WTC11 (cell line): ENCODE data around the gene WDCP. TPM values are rescaled to one million over a fixed set of nuclear protein-coding genes. Genes with fewer than 3 reads are reported as not detected.

Source experiments
- ATAC-seq: fragments of 200-7000 bp; cut with Tn5 transposase; 2 replicates; pipeline ENCODE4 v1.10.0; 2021; ENCODE audit warnings: mild to moderate bottlenecking, moderate library complexity
- CTCF ChIA-PET: fragments of 300-600 bp; sonication (Branson Sonifier 250); formaldehyde crosslinking; loops from one replicate; lab custom pipeline; 2021; ENCODE audit warnings: antibody characterized with exemption; lab: Charles Lee
- POLR2A ChIA-PET: fragments of 350-600 bp; sonication (Branson Sonifier 250); formaldehyde crosslinking; loops from one replicate; lab custom pipeline; 2021; ENCODE audit warnings: antibody characterized with exemption; lab: Charles Lee
- DNase-seq: peaks from one replicate; pipeline ENCODE4 v3.0.0; 2021; ENCODE audit warnings: low spot score
- H3K27ac Mint-ChIP-seq: 2 replicates; pipeline ENCODE4 v1.8.0; 2021; ENCODE audit warnings: mixed read lengths
- H3K27me3 Mint-ChIP-seq: 2 replicates; pipeline ENCODE4 v1.8.0; 2021; ENCODE audit warnings: low read depth, mild to moderate bottlenecking, moderate library complexity, mixed read lengths
- H3K36me3 Mint-ChIP-seq: 2 replicates; pipeline ENCODE4 v1.8.0; 2021; ENCODE audit warnings: mixed read lengths
- H3K4me1 Mint-ChIP-seq: 2 replicates; pipeline ENCODE4 v1.8.0; 2022; ENCODE audit warnings: mixed read lengths
- H3K4me3 Mint-ChIP-seq: 2 replicates; pipeline ENCODE4 v1.8.0; 2021; ENCODE audit warnings: mild to moderate bottlenecking, moderate library complexity, mixed read lengths
- H3K9me3 Mint-ChIP-seq: 2 replicates; pipeline ENCODE4 v1.8.0; 2021; ENCODE audit warnings: mixed read lengths
- CREM ChIP-seq: sonication (generic); formaldehyde crosslinking; IDR thresholded peaks from 2 replicates; pipeline ENCODE4 v1.8.1; 2022; ENCODE audit warnings: mild to moderate bottlenecking, missing genetic modification reagents, moderate library complexity
- ETV6 ChIP-seq: sonication (generic); formaldehyde crosslinking; IDR thresholded peaks from 2 replicates; pipeline ENCODE4 v1.8.1; 2022; ENCODE audit warnings: mild to moderate bottlenecking, missing genetic modification reagents
- KAT7 ChIP-seq: sonication (generic); formaldehyde crosslinking; IDR thresholded peaks from 2 replicates; pipeline ENCODE4 v1.8.1; 2023; ENCODE audit warnings: missing genetic modification reagents, mild to moderate bottlenecking, borderline replicate concordance
- MXD4 ChIP-seq: fragments of 250-450 bp; sonication (Bioruptor Pico); IDR thresholded peaks from 2 replicates; pipeline ENCODE4 v1.8.0; 2021; ENCODE audit warnings: mild to moderate bottlenecking, moderate library complexity, borderline replicate concordance
- MYBL2 ChIP-seq: sonication (generic); formaldehyde crosslinking; IDR thresholded peaks from 2 replicates; pipeline ENCODE4 v1.8.1; 2023; ENCODE audit warnings: mild to moderate bottlenecking, moderate library complexity, missing genetic modification reagents
- NFYB ChIP-seq: sonication (generic); formaldehyde crosslinking; conservative IDR thresholded peaks from 2 replicates; pipeline ENCODE4 v1.8.0; 2022; ENCODE audit warnings: low read depth, missing genetic modification reagents
- NR3C1 ChIP-seq: sonication (generic); formaldehyde crosslinking; conservative IDR thresholded peaks from 2 replicates; pipeline ENCODE4 v1.8.1; 2023; ENCODE audit warnings: low read depth, mild to moderate bottlenecking, missing genetic modification reagents
- ZNF121 ChIP-seq: sonication (generic); formaldehyde crosslinking; IDR thresholded peaks from 2 replicates; pipeline ENCODE4 v1.8.0; 2023; ENCODE audit warnings: missing genetic modification reagents
- ZNF317 ChIP-seq: sonication (generic); formaldehyde crosslinking; IDR thresholded peaks from 2 replicates; pipeline ENCODE4 v1.8.1; 2023; ENCODE audit warnings: low read depth, mild to moderate bottlenecking, moderate library complexity, missing genetic modification reagents, borderline replicate concordance
- total RNA-seq: library from RNA; stranded (reverse); gene quantifications from 3 replicates; pipeline ENCODE4 v1.2.3, GENCODE V29; 2021
- TF ChIP-seq, protein P1 (sequence below): sonication (generic); formaldehyde crosslinking; IDR thresholded peaks from 2 replicates; pipeline ENCODE4 v1.8.1; 2023; ENCODE audit warnings: mild to moderate bottlenecking, moderate library complexity, missing genetic modification reagents
- TF ChIP-seq, protein P2 (sequence below): sonication (generic); formaldehyde crosslinking; conservative IDR thresholded peaks from 2 replicates; pipeline ENCODE4 v1.8.1; 2023; ENCODE audit warnings: mild to moderate bottlenecking, low read depth, missing genetic modification reagents, moderate library complexity
- TF ChIP-seq, protein P3 (sequence below): sonication (generic); formaldehyde crosslinking; IDR thresholded peaks from 2 replicates; pipeline ENCODE4 v1.8.1; 2023; ENCODE audit warnings: mild to moderate bottlenecking, missing genetic modification reagents
- TF ChIP-seq, protein P4 (sequence below): sonication (generic); formaldehyde crosslinking; IDR thresholded peaks from 2 replicates; pipeline ENCODE4 v1.8.0; 2022; ENCODE audit warnings: mild to moderate bottlenecking, missing genetic modification reagents
- TF ChIP-seq, protein P5 (sequence below): sonication (generic); formaldehyde crosslinking; IDR thresholded peaks from 2 replicates; pipeline ENCODE4 v1.8.0; 2023; ENCODE audit warnings: missing genetic modification reagents
- TF ChIP-seq, protein P6 (sequence below): fragments of 250-450 bp; sonication (Bioruptor Pico); IDR thresholded peaks from 2 replicates; pipeline ENCODE4 v1.9.0; 2021; ENCODE audit warnings: moderate library complexity, mild to moderate bottlenecking, inconsistent platforms, borderline replicate concordance
- TF ChIP-seq, protein P7 (sequence below): fragments of 250-450 bp; sonication (Bioruptor Pico); IDR thresholded peaks from 2 replicates; pipeline ENCODE4 v2.1.2; 2022; ENCODE audit warnings: mild to moderate bottlenecking, moderate library complexity
- TF ChIP-seq, protein P8 (sequence below): sonication (generic); formaldehyde crosslinking; IDR thresholded peaks from 2 replicates; pipeline ENCODE4 v1.8.0; 2023; ENCODE audit warnings: missing genetic modification reagents, mild to moderate bottlenecking, borderline replicate concordance

WDCP gene
- total RNA-seq, 1 experiment from 2014 or later: 31.9 TPM

DNA sequence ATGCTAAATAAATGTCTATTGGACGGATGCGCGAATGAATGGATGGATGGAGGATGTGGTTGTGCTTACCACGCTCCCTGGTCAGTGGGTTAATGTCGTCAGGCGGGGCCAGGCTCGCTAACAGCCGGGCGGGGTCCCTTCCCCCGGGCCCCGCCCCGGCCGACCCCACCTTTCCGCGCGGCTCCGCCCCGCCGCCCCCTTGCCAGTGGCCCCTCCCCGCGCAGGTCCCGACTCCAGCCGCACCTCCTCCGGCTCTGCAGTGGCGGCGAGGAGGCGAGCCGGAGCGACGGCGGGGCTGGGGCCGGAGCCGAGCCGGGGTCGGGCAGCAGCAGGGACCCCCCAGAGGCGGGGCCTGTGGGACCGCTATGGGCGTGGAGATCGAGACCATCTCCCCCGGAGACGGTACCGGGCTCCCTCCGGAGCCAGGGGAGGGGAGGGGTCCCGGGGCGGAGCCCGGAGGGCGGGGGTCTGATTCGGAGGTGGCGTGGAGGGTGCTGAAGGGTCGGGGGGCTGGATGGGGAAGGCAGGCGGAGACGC lies 2.4 kb upstream of the WDCP start, which contains the start of gene FKBP1B (continued):
- no peak for TF ChIP-seq MYBL2 (CRISPR knock-in tag)
- TF ChIP-seq, protein P1, sequence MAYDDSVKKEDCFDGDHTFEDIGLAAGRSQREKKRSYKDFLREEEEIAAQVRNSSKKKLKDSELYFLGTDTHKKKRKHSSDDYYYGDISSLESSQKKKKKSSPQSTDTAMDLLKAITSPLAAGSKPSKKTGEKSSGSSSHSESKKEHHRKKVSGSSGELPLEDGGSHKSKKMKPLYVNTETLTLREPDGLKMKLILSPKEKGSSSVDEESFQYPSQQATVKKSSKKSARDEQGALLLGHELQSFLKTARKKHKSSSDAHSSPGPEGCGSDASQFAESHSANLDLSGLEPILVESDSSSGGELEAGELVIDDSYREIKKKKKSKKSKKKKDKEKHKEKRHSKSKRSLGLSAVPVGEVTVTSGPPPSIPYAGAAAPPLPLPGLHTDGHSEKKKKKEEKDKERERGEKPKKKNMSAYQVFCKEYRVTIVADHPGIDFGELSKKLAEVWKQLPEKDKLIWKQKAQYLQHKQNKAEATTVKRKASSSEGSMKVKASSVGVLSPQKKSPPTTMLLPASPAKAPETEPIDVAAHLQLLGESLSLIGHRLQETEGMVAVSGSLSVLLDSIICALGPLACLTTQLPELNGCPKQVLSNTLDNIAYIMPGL: peak; percentile 18; the same call in 1 of the 2 replicates

DNA sequence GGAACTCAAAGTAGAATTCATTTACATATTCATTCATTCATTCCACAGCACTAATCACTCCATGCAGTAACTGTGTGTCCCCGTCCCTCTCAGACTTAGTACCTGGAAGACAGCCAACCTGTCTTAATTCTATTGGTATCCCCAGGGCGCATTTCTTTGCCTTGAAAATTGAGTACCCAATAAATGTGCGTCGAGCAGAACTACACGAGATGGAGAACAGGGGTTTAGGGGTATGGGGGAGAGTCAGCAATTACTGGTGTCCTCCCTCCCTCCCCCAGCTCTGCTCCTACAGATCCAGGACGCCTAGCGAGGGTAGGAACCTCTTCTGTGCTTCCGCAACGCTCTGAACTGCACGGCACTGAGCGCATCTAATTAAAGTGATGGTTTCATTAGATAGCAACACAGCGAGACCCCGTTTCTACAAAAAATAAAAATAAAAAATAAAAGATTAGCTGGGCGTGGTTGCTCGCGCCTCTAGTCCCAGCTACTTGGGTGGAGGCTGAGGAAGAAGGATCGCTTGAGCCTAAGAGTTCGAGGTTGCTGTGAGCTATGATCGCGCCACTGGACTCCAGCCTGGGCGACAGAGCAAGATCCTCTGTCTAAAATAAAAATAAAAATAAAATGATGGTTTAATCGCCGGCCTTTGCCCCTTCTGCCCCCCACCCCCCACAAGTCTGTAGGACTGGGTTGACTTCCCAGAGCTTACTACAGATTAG lies 1.7 kb upstream of the WDCP start:
- no peak for DNase-seq
- ATAC-seq: no peak
- TF ChIP-seq MYBL2 (CRISPR knock-in tag) (no peak), ZNF121 (peak; percentile 86)
- TF ChIP-seq, protein P2, sequence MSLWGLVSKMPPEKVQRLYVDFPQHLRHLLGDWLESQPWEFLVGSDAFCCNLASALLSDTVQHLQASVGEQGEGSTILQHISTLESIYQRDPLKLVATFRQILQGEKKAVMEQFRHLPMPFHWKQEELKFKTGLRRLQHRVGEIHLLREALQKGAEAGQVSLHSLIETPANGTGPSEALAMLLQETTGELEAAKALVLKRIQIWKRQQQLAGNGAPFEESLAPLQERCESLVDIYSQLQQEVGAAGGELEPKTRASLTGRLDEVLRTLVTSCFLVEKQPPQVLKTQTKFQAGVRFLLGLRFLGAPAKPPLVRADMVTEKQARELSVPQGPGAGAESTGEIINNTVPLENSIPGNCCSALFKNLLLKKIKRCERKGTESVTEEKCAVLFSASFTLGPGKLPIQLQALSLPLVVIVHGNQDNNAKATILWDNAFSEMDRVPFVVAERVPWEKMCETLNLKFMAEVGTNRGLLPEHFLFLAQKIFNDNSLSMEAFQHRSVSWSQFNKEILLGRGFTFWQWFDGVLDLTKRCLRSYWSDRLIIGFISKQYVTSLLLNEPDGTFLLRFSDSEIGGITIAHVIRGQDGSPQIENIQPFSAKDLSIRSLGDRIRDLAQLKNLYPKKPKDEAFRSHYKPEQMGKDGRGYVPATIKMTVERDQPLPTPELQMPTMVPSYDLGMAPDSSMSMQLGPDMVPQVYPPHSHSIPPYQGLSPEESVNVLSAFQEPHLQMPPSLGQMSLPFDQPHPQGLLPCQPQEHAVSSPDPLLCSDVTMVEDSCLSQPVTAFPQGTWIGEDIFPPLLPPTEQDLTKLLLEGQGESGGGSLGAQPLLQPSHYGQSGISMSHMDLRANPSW (CRISPR knock-in tag): no peak
- TF ChIP-seq, protein P3, sequence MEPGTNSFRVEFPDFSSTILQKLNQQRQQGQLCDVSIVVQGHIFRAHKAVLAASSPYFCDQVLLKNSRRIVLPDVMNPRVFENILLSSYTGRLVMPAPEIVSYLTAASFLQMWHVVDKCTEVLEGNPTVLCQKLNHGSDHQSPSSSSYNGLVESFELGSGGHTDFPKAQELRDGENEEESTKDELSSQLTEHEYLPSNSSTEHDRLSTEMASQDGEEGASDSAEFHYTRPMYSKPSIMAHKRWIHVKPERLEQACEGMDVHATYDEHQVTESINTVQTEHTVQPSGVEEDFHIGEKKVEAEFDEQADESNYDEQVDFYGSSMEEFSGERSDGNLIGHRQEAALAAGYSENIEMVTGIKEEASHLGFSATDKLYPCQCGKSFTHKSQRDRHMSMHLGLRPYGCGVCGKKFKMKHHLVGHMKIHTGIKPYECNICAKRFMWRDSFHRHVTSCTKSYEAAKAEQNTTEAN (CRISPR knock-in tag): no peak
- TF ChIP-seq, protein P4, sequence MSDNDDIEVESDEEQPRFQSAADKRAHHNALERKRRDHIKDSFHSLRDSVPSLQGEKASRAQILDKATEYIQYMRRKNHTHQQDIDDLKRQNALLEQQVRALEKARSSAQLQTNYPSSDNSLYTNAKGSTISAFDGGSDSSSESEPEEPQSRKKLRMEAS (CRISPR knock-in tag): 0 out of 2 replicates have a peak, but pooled peaks have one; percentile 18
- TF ChIP-seq, protein P5, sequence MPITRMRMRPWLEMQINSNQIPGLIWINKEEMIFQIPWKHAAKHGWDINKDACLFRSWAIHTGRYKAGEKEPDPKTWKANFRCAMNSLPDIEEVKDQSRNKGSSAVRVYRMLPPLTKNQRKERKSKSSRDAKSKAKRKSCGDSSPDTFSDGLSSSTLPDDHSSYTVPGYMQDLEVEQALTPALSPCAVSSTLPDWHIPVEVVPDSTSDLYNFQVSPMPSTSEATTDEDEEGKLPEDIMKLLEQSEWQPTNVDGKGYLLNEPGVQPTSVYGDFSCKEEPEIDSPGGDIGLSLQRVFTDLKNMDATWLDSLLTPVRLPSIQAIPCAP: no peak
- Mint-ChIP-seq H3K4me3 (no peak overlapping the region), H3K27me3 (no peaks in the 10 kb centered on the region), H3K9me3 (no peaks in the 10 kb centered on the region), H3K36me3 (no peaks in the 10 kb centered on the region), H3K4me1 (peaks cover 26% of the 10 kb centered on the region), H3K27ac (peak overlapping the region; percentile 63; the same call in 1 of the 2 replicates)
- ChIA-PET CTCF (interaction anchor here (0.6 to 2.5 kb wide), 3 partner anchors 12 to 122 kb away, joined by 3 to 10 read pairs (median 4); partner anchors contain the start of genes ATAD2B and TP53I3), POLR2A (no interaction called here)

DNA sequence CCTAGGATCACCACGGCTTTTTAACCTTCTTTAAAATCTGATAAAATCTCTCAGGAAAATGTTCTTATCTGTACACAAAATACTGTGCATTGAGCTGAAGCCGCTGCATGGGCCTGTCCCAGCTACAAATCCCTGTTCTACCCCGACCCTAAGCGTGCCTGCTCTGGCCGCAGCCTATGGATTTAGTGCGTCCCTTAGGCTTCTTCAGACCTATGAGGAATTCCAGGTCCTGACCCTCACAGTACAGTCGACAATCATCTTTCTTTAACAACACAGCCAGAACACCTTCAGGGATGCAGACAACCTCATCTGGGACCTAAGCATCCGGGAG lies 477 bp upstream of the WDCP start:
- DNase-seq: peak; percentile 29
- peak overlapping the region; percentile 86 for H3K27ac Mint-ChIP-seq
- H3K9me3 Mint-ChIP-seq: no peaks in the 10 kb centered on the region
- peak; percentile 5 for ATAC-seq
- H3K36me3 Mint-ChIP-seq: 0 out of 2 replicates have a peak, but pooled peaks cover 3% of the 10 kb centered on the region
- ChIA-PET CTCF (interaction anchor here (0.9 to 1.8 kb wide), 10 partner anchors 13 to 246 kb away, joined by 3 to 17 read pairs (median 6); partner anchors contain the start of genes ATAD2B and TP53I3), POLR2A (interaction anchor here (0.6 to 1.8 kb wide), 9 partner anchors 11 to 300 kb away, joined by 3 to 29 read pairs (median 4); partner anchors contain the start of genes ATAD2B, SF3B6 and TP53I3)
- peak overlapping the region; percentile 97 for H3K4me3 Mint-ChIP-seq
- no peaks in the 10 kb centered on the region for H3K27me3 Mint-ChIP-seq
- H3K4me1 Mint-ChIP-seq: peaks cover 26% of the 10 kb centered on the region
- TF ChIP-seq KAT7 (CRISPR knock-in tag) (no peak), NR3C1 (no peak), ETV6 (CRISPR knock-in tag) (no peak), MYBL2 (CRISPR knock-in tag) (no peak), MXD4 (CRISPR knock-in tag) (no peak), NFYB (no peak), CREM (CRISPR knock-in tag) (no peak), ZNF317 (no peak)
- TF ChIP-seq, protein P6, sequence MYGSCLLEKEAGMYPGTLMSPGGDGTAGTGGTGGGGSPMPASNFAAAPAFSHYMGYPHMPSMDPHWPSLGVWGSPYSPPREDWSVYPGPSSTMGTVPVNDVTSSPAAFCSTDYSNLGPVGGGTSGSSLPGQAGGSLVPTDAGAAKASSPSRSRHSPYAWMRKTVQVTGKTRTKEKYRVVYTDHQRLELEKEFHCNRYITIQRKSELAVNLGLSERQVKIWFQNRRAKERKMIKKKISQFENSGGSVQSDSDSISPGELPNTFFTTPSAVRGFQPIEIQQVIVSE (CRISPR knock-in tag): no peak
- TF ChIP-seq, protein P7, sequence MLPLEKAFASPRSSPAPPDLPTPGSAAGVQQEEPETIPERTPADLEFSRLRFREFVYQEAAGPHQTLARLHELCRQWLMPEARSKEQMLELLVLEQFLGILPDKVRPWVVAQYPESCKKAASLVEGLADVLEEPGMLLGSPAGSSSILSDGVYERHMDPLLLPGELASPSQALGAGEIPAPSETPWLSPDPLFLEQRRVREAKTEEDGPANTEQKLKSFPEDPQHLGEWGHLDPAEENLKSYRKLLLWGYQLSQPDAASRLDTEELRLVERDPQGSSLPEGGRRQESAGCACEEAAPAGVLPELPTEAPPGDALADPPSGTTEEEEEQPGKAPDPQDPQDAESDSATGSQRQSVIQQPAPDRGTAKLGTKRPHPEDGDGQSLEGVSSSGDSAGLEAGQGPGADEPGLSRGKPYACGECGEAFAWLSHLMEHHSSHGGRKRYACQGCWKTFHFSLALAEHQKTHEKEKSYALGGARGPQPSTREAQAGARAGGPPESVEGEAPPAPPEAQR: no peak
- TF ChIP-seq, protein P8, sequence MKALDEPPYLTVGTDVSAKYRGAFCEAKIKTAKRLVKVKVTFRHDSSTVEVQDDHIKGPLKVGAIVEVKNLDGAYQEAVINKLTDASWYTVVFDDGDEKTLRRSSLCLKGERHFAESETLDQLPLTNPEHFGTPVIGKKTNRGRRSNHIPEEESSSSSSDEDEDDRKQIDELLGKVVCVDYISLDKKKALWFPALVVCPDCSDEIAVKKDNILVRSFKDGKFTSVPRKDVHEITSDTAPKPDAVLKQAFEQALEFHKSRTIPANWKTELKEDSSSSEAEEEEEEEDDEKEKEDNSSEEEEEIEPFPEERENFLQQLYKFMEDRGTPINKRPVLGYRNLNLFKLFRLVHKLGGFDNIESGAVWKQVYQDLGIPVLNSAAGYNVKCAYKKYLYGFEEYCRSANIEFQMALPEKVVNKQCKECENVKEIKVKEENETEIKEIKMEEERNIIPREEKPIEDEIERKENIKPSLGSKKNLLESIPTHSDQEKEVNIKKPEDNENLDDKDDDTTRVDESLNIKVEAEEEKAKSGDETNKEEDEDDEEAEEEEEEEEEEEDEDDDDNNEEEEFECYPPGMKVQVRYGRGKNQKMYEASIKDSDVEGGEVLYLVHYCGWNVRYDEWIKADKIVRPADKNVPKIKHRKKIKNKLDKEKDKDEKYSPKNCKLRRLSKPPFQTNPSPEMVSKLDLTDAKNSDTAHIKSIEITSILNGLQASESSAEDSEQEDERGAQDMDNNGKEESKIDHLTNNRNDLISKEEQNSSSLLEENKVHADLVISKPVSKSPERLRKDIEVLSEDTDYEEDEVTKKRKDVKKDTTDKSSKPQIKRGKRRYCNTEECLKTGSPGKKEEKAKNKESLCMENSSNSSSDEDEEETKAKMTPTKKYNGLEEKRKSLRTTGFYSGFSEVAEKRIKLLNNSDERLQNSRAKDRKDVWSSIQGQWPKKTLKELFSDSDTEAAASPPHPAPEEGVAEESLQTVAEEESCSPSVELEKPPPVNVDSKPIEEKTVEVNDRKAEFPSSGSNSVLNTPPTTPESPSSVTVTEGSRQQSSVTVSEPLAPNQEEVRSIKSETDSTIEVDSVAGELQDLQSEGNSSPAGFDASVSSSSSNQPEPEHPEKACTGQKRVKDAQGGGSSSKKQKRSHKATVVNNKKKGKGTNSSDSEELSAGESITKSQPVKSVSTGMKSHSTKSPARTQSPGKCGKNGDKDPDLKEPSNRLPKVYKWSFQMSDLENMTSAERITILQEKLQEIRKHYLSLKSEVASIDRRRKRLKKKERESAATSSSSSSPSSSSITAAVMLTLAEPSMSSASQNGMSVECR (CRISPR knock-in tag): no peak
